T-cell (primary cell): ENCODE results near the gene ELOVL7. TPM values are rescaled to one million over a fixed set of nuclear protein-coding genes. Genes with fewer than 3 reads are reported as not detected.
"Not testable (repeated sequence)": the region's sequence is repeated elsewhere in the genome, so short reads cannot be mapped to it uniquely, and the experiment has no call there.

Experiments used
- ATAC-seq, 4 experiments: fragments of 200-7000 bp in 3 of 4; fragments of 150-1000 bp in 1 of 4; cut with Tn5 transposase; replicated peaks in 1 of 4; 1 replicate in 3 of 4; 2 replicates in 1 of 4; pipeline ENCODE4 v1.10.0; 2021; ENCODE audit warnings: moderate library complexity in 3 of 4, mild to moderate bottlenecking in 2 of 4, moderate number of reproducible peaks in 1 of 4
- CTCF ChIA-PET, 2 donors: fragments of 300-600 bp; sonication (Branson Sonifier 250); formaldehyde crosslinking; loops; one replicate each; lab custom pipeline; 2022; ENCODE audit warnings: antibody characterized with exemption in 2 of 2; lab: Charles Lee
- POLR2A ChIA-PET, 2 donors: fragments of 300-600 bp; sonication (Branson Sonifier 250); formaldehyde crosslinking; loops; one replicate each; lab custom pipeline; 2022; ENCODE audit warnings: antibody characterized with exemption in 2 of 2; lab: Charles Lee
- DNase-seq, 35 experiments: peaks; one replicate each; pipeline versions ENCODE4 v3.0.0 to v3.0.0-alpha.2; 2013 to 2023
- H3K27ac ChIP-seq: one replicate; pipeline ENCODE4 v1.5.1; 2013; ENCODE audit warnings: low read length
- H3K27me3 ChIP-seq, 2 experiments: replicated peaks in 1 of 2; 1 replicate in 1 of 2; 2 replicates in 1 of 2; pipeline versions ENCODE4 v1.6.1 to v1.7.0; 2013; ENCODE audit warnings: low read length in 1 of 2, mixed read lengths in 1 of 2; ENCODE audit not compliant: control insufficient read depth in 2 of 2, insufficient read depth in 2 of 2; ENCODE audit errors: extremely low read depth in 1 of 2
- H3K36me3 ChIP-seq, 2 donors: 1 replicate in 1 of 2; 2 replicates in 1 of 2; pipeline versions ENCODE4 v1.6.1 to v1.7.0; 2013; ENCODE audit warnings: low read length in 1 of 2; ENCODE audit not compliant: control insufficient read depth in 2 of 2, insufficient read depth in 1 of 2; ENCODE audit errors: extremely low read depth in 1 of 2
- H3K4me1 ChIP-seq, 2 experiments: 1 replicate in 1 of 2; 2 replicates in 1 of 2; pipeline versions ENCODE4 v1.6.1 to v1.7.0; 2013; ENCODE audit warnings: low read length in 2 of 2, mixed read lengths in 1 of 2; ENCODE audit not compliant: insufficient read depth in 2 of 2, control insufficient read depth in 1 of 2; ENCODE audit errors: extremely low read depth in 1 of 2
- H3K4me3 ChIP-seq, 2 donors: 1 replicate in 1 of 2; 2 replicates in 1 of 2; pipeline versions ENCODE4 v1.5.1 to v1.7.0; 2013; ENCODE audit warnings: mild to moderate bottlenecking in 2 of 2, low read length in 1 of 2, moderate library complexity in 1 of 2; ENCODE audit not compliant: control insufficient read depth in 1 of 2; ENCODE audit errors: extremely low read depth in 1 of 2
- H3K9me3 ChIP-seq: 2 replicates; pipeline ENCODE4 v1.7.0; 2013
- H3K27ac Mint-ChIP-seq, 2 donors: one replicate each; pipeline ENCODE4 v1.8.0; 2020 to 2021; ENCODE audit warnings: mild to moderate bottlenecking in 2 of 2, mixed read lengths in 2 of 2
- H3K27me3 Mint-ChIP-seq, 2 donors: one replicate each; pipeline ENCODE4 v1.8.0; 2021 to 2022; ENCODE audit warnings: mixed read lengths in 2 of 2
- H3K36me3 Mint-ChIP-seq: one replicate; pipeline ENCODE4 v1.8.0; 2021; ENCODE audit warnings: mixed read lengths
- H3K4me1 Mint-ChIP-seq, 3 donors: one replicate each; pipeline ENCODE4 v1.8.0; 2020 to 2022; ENCODE audit warnings: mixed read lengths in 3 of 3, mild to moderate bottlenecking in 1 of 3
- H3K4me3 Mint-ChIP-seq, 3 donors: one replicate each; pipeline ENCODE4 v1.8.0; 2020 to 2022; ENCODE audit warnings: mild to moderate bottlenecking in 3 of 3, mixed read lengths in 3 of 3, moderate library complexity in 3 of 3
- H3K9me3 Mint-ChIP-seq, 3 donors: one replicate each; pipeline ENCODE4 v1.8.0; 2020 to 2022; ENCODE audit warnings: mixed read lengths in 3 of 3
- WGBS: methylation state at CpG from one replicate; pipeline ENCODE4 v1.1.5; 2013; ENCODE audit warnings: missing lambda C conversion rate; ENCODE audit not compliant: insufficient coverage; 5-methylcytosine and 5-hydroxymethylcytosine counted together
- total RNA-seq, 35 experiments: library from RNA in 6 of 35; stranded (reverse) in 6 of 35; fragments of 120-200 nt in 1 of 35; gene quantifications; one replicate each; pipeline versions ENCODE4 v1.2.1 to v1.2.4 and lab custom pipeline; 2013 to 2026

ELOVL7 gene
- total RNA-seq, 5 donors from 2014 or later (not counting 1 experiment from before 2014, with no cell fraction given) = 0.13 to 0.70 (median 0.29) TPM

DNA sequence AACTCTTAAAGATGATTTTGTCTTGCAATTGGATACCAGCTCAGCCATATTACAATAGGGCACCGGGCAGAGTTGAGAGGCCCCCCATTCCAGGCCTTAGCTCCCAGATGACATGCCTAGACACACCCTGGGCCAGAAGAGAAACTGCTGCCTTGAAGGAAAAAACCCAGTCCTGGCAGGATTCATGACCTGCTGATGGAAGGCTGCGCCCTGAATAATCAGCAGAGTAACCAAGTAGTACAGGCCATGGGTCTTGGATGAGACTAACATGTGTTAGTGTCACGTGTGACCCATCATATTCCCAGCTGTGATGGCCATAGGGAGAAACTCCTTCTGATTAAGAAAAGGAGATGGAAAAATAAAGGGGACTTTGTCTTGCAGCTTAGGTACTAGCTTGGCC is 105.1 kb downstream of the ELOVL7 start:
- no peaks in the 10 kb centered on the region for H3K36me3 Mint-ChIP-seq
- H3K27me3 Mint-ChIP-seq = peaks cover 2 to 6% of the 10 kb centered on the region in 2 donors
- no peak overlapping the region for H3K27ac Mint-ChIP-seq
- no peaks in the 10 kb centered on the region for H3K36me3 ChIP-seq
- no peaks in the 10 kb centered on the region for H3K9me3 ChIP-seq
- no peak overlapping the region for H3K4me3 ChIP-seq
- peaks cover 12 to 18% (median 17%) of the 10 kb centered on the region in 3 donors for H3K9me3 Mint-ChIP-seq
- DNase-seq = no peak
- POLR2A ChIA-PET = no interaction called here
- peaks cover 0 to 13% of the 10 kb centered on the region in 2 experiments for H3K27me3 ChIP-seq
- H3K27ac ChIP-seq = no peak overlapping the region
- CTCF ChIA-PET = no interaction called here
- no peaks in the 10 kb centered on the region for H3K4me1 ChIP-seq
- no peaks in the 10 kb centered on the region for H3K4me1 Mint-ChIP-seq
- 79% methylated on average over 3 of the region's 3 CpGs for WGBS
- no peak overlapping the region for H3K4me3 Mint-ChIP-seq
- ATAC-seq = no peak

DNA sequence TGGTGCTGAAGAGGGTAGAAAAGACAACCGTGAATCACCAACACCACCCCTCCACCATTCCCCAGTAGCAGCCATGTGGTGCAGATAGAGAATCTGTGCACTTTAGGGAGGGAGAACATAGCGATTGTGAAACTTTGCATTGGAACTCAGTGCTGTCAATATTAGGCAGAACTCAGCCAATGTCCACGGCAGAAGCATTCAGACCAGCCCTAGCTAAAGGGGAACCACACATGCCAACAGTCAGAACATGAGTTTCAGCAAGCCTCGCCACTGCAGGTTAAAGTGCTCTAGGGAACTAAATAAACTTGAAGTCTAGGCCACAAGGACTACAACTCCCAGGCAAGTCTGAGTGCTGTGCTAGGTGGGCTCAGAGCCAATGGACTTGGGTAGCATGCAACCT is 105.6 kb downstream of the ELOVL7 start:
- ChIA-PET CTCF (no interaction called here), POLR2A (no interaction called here)
- Histone ChIP-seq H3K4me3 (no peak overlapping the region), H3K9me3 (no peaks in the 10 kb centered on the region), H3K27me3 (peaks cover 0 to 12% of the 10 kb centered on the region in 2 experiments), H3K4me1 (no peaks in the 10 kb centered on the region), H3K36me3 (no peaks in the 10 kb centered on the region), H3K27ac (no peak overlapping the region)
- H3K4me1 Mint-ChIP-seq = no peaks in the 10 kb centered on the region
- H3K4me3 Mint-ChIP-seq = no peak overlapping the region
- ATAC-seq = no peak
- H3K27me3 Mint-ChIP-seq = peaks cover 2 to 6% of the 10 kb centered on the region in 2 donors
- H3K9me3 Mint-ChIP-seq = peaks cover 12 to 18% (median 17%) of the 10 kb centered on the region in 3 donors
- WGBS = 64% methylated on average over 2 of the region's 4 CpGs
- H3K36me3 Mint-ChIP-seq = no peaks in the 10 kb centered on the region
- no peak overlapping the region for H3K27ac Mint-ChIP-seq
- no peak for DNase-seq

GRCh38 chr5:60730858-60731257 is 113.2 kb downstream of the ELOVL7 start:
- CTCF ChIA-PET, H3K36me3 Mint-ChIP-seq, H3K4me3 Mint-ChIP-seq, H3K36me3 ChIP-seq, H3K27ac ChIP-seq, H3K9me3 ChIP-seq, H3K9me3 Mint-ChIP-seq, ATAC-seq, H3K27ac Mint-ChIP-seq, H3K4me3 ChIP-seq, H3K4me1 Mint-ChIP-seq, H3K27me3 ChIP-seq, H3K4me1 ChIP-seq, DNase-seq, POLR2A ChIA-PET: not testable (repeated sequence)
- peaks cover 12 to 13% of the 10 kb centered on the region in 2 donors for H3K27me3 Mint-ChIP-seq

DNA sequence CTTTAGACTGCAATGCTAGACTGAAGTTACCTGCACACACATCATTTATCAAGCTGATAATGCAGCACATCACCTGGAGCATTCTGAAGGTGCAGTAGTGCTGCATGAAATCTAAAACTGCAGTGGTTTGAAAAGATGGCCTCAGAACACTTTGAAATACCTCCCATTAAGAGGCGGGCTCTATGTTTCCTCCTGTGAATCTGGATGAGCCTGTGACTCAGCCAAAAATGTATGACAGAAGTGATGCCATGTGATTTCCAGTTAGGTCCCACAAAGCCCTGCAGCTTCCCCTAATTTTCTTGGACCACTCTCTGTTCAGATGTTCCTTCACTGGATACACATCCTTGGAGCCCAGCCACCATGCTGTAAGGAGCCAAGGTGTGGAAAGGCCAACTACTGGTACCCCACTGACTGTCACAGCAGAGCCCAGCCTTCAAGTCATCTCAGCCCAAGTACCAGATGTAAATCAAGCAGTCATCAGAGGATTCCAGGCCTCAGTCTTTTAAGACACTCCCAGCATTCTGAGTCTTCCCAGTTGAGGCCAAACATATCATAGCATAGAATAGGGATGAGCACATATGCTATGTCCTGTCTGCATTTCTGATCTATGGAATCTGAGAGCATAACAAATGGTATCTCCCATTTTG is 116.9 kb downstream of the ELOVL7 start:
- DNase-seq (no peak), ATAC-seq (no peak)
- ChIA-PET POLR2A (no interaction called here), CTCF (interaction anchor here in 1 of 2 donors (0.5 kb wide), 1 partner anchor 235 kb away, joined by 3 read pairs; no protein-coding TSS in a partner anchor)
- Mint-ChIP-seq H3K27ac (no peak overlapping the region), H3K36me3 (no peaks in the 10 kb centered on the region), H3K27me3 (peaks cover 12 to 13% of the 10 kb centered on the region in 2 donors), H3K9me3 (no peaks in the 10 kb centered on the region), H3K4me3 (no peak overlapping the region), H3K4me1 (no peaks in the 10 kb centered on the region)
- peaks cover 0 to 4% of the 10 kb centered on the region in 2 experiments for H3K27me3 ChIP-seq
- no peaks in the 10 kb centered on the region for H3K4me1 ChIP-seq
- WGBS = 100% methylated on average over 1 of the region's 1 CpG
- H3K27ac ChIP-seq = no peak overlapping the region
- H3K9me3 ChIP-seq = no peaks in the 10 kb centered on the region
- H3K4me3 ChIP-seq = no peak overlapping the region
- H3K36me3 ChIP-seq = no peaks in the 10 kb centered on the region

DNA sequence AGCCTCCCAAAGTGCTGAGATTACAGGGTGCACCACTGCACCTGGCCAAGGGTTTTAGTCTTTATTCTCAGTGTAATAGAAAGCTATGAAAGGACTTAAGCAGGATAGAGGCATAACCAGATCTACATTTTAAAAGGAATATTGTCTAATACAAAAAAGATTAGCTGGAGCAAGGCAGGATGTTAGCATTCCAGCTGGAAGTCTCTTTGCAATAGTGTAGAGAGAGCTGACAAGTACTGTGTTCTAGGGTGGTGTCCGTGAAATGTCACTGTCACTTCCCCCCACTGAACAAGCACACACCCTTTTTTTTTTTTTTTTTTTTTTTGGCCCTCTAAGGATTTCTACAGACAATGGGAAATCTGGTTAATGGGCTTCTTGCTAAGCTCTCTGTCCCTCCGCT is 119.9 kb downstream of the ELOVL7 start:
- Histone ChIP-seq H3K9me3 (no peaks in the 10 kb centered on the region), H3K4me1 (no peaks in the 10 kb centered on the region), H3K27ac (no peak overlapping the region), H3K36me3 (no peaks in the 10 kb centered on the region), H3K4me3 (no peak overlapping the region), H3K27me3 (peaks cover 0 to 3% of the 10 kb centered on the region in 2 experiments)
- DNase-seq (no peak), ATAC-seq (no peak)
- Mint-ChIP-seq H3K27ac (no peak overlapping the region), H3K4me1 (no peaks in the 10 kb centered on the region), H3K9me3 (no peaks in the 10 kb centered on the region), H3K27me3 (peaks cover 6 to 11% of the 10 kb centered on the region in 2 donors), H3K36me3 (no peaks in the 10 kb centered on the region), H3K4me3 (no peak overlapping the region)
- ChIA-PET CTCF (no interaction called here), POLR2A (interaction anchor here in 1 of 2 donors (0.7 kb wide), 1 partner anchor 1854 kb away, joined by 3 read pairs; no protein-coding TSS in a partner anchor)
- no CpG with 5 or more reads among the region's 2 CpGs for WGBS

DNA sequence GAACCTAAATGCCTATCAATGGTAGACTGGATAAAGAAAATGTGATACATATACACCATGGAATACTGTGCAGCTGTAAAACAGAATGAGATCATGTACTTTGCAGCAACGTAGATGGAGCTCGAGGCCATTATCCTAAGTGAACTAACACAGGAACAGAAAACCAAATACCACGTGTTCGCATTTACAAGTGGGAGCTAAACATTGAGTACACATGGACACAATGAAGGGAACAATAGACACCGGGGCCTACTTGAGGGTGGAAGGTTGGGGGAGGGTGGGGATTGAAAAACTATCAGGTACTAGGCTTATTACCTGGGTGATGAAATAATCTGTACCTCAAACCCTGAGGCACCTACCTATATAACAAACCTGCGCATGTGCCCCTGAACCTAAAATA is 121.7 kb downstream of the ELOVL7 start:
- Mint-ChIP-seq H3K27ac (no peak overlapping the region), H3K4me3 (no peak overlapping the region), H3K4me1 (no peaks in the 10 kb centered on the region), H3K9me3 (no peaks in the 10 kb centered on the region), H3K27me3 (peaks cover 6 to 12% of the 10 kb centered on the region in 2 donors), H3K36me3 (no peaks in the 10 kb centered on the region)
- Histone ChIP-seq H3K27me3 (no peaks in the 10 kb centered on the region), H3K4me3 (no peak overlapping the region), H3K36me3 (no peaks in the 10 kb centered on the region), H3K9me3 (no peaks in the 10 kb centered on the region), H3K4me1 (no peaks in the 10 kb centered on the region), H3K27ac (no peak overlapping the region)
- WGBS = 74% methylated on average over 3 of the region's 6 CpGs
- ATAC-seq (no peak), DNase-seq (no peak)
- POLR2A ChIA-PET = no interaction called here
- CTCF ChIA-PET = no interaction called here
